ENCODE results near the gene DNAJC25. TPM values are rescaled to one million over a fixed set of nuclear protein-coding genes. Genes with fewer than 3 reads are reported as not detected.

The DNAJC25 gene
- total and polyA plus RNA-seq, 2 of the 13 experiments (the other 11 are each of a cell fraction or from before 2014, with no cell fraction given) = 5.7 to 10.2 TPM

DNA sequence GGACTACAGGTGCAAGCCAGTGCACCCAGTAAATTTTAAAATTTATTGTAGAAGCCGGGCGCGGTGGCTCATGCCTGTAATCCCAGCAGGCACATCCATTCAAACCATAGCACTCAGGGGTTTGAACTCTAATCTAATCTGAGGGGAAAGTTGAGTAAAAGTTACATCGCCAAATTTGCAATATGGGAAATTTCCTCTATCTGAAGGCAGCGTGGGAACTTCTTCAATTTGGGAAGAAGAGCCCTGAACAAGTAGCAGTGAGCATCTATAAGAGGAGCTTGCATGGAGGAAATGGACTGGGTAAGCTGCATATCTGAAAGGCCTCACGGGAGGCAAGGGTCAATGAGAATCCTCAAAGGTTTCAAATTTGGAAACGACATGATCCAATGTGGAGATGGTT, 2.7 kb upstream of the DNAJC25 start:
- Histone ChIP-seq H3K79me2 (ENCODE audit: insufficient read depth, low read length) (peaks cover 21% of the 10 kb centered on the region), H3K27ac (ENCODE audit: extremely low read length, insufficient read depth, low read length) (no peak overlapping the region), H3K9me3 (ENCODE audit: low read length) (no peaks in the 10 kb centered on the region), H3K4me2 (ENCODE audit: low read depth, low read length) (no peak overlapping the region), H4K20me1 (ENCODE audit: insufficient read depth, low read length) (0 out of 2 replicates have a peak, but pooled peaks cover 2% of the 10 kb centered on the region), H3K27me3 (ENCODE audit: control insufficient read depth in 1 of 2, insufficient read depth in 2 of 2, low read length in 2 of 2) (no peaks in the 10 kb centered on the region; a peak in 1 of 5 replicates), H3K36me3 (replicated peaks in 1 of 2; ENCODE audit: control insufficient read depth in 1 of 2, insufficient read depth in 2 of 2, low read length in 2 of 2) (no peaks in the 10 kb centered on the region), H3K9ac (ENCODE audit: insufficient read depth, low read depth, low read length) (no peak overlapping the region), H2AFZ (ENCODE audit: low read length) (no peak overlapping the region), H3K4me3 (replicated peaks in 1 of 3; ENCODE audit: insufficient read depth in 1 of 3, low read depth in 2 of 3, low read length in 3 of 3) (no peak overlapping the region), H3K4me1 (ENCODE audit: insufficient read depth, low read length) (peaks cover 35% of the 10 kb centered on the region)
- ChIA-PET CTCF (ENCODE audit: low intra/inter-chr PET ratio, low total read pairs) (no interaction called here), POLR2A (interaction anchor here (1.1 kb wide), 2 partner anchors 24 to 30 kb away, joined by 4 to 7 read pairs; no protein-coding TSS in a partner anchor)
- intact Hi-C loops (cut with micrococcal nuclease; ENCODE audit: unreplicated experiment) = no loop called here
- ATAC-seq (no peak), DNase-seq (ENCODE audit: low spot score) (no peak), FAIRE-seq (no peak)
- TF ChIP-seq PHB2 (IDR thresholded peaks at IDR 0.05; ENCODE audit: partially characterized antibody) = no peak
- TF ChIP-seq GPN1 (CRISPR knock-in tag; IDR thresholded peaks at IDR 0.05; ENCODE audit: borderline replicate concordance) = no peak
- no peak for TF ChIP-seq ZKSCAN5 (CRISPR knock-in tag; IDR thresholded peaks at IDR 0.05)
- no peak for TF ChIP-seq CREM (IDR thresholded peaks at IDR 0.05)
- no peak for TF ChIP-seq CREM (CRISPR knock-in tag; IDR thresholded peaks at IDR 0.05)
- no peak for TF ChIP-seq ZNF83 (CRISPR knock-in tag; IDR thresholded peaks at IDR 0.05; ENCODE audit: borderline replicate concordance)
- TF ChIP-seq, protein P1, sequence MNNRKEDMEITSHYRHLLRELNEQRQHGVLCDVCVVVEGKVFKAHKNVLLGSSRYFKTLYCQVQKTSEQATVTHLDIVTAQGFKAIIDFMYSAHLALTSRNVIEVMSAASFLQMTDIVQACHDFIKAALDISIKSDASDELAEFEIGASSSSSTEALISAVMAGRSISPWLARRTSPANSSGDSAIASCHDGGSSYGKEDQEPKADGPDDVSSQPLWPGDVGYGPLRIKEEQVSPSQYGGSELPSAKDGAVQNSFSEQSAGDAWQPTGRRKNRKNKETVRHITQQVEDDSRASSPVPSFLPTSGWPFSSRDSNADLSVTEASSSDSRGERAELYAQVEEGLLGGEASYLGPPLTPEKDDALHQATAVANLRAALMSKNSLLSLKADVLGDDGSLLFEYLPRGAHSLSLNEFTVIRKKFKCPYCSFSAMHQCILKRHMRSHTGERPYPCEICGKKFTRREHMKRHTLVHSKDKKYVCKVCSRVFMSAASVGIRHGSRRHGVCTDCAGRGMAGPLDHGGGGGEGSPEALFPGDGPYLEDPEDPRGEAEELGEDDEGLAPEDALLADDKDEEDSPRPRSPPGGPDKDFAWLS (CRISPR knock-in tag; IDR thresholded peaks at IDR 0.05; ENCODE audit: borderline replicate concordance) = no peak
- TF ChIP-seq, protein P2, sequence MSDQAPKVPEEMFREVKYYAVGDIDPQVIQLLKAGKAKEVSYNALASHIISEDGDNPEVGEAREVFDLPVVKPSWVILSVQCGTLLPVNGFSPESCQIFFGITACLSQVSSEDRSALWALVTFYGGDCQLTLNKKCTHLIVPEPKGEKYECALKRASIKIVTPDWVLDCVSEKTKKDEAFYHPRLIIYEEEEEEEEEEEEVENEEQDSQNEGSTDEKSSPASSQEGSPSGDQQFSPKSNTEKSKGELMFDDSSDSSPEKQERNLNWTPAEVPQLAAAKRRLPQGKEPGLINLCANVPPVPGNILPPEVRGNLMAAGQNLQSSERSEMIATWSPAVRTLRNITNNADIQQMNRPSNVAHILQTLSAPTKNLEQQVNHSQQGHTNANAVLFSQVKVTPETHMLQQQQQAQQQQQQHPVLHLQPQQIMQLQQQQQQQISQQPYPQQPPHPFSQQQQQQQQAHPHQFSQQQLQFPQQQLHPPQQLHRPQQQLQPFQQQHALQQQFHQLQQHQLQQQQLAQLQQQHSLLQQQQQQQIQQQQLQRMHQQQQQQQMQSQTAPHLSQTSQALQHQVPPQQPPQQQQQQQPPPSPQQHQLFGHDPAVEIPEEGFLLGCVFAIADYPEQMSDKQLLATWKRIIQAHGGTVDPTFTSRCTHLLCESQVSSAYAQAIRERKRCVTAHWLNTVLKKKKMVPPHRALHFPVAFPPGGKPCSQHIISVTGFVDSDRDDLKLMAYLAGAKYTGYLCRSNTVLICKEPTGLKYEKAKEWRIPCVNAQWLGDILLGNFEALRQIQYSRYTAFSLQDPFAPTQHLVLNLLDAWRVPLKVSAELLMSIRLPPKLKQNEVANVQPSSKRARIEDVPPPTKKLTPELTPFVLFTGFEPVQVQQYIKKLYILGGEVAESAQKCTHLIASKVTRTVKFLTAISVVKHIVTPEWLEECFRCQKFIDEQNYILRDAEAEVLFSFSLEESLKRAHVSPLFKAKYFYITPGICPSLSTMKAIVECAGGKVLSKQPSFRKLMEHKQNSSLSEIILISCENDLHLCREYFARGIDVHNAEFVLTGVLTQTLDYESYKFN (CRISPR knock-in tag; conservative IDR thresholded peaks at IDR 0.05) = no peak
- TF ChIP-seq ISX (CRISPR knock-in tag; conservative IDR thresholded peaks at IDR 0.05) = no peak
- WGBS (ENCODE audit: low lambda C conversion rate) = 85% methylated on average over 7 of the region's 7 CpGs
- in situ Hi-C loops (cut with HindIII; ENCODE audit: extremely low pct_ligation_motif_present, low pct_unique_long_range_greater_than_20kb) = no loop called here
- BruUV-seq (replicated peaks) = no TSS peak

Measured in HepG2 (cell line).